Measurements from ENCODE around the gene C19orf38. TPM values are rescaled to one million over a fixed set of nuclear protein-coding genes. Genes with fewer than 3 reads are reported as not detected.

Gene C19orf38
- polyA plus RNA-seq, 1 experiment, result 0.45 TPM

DNA sequence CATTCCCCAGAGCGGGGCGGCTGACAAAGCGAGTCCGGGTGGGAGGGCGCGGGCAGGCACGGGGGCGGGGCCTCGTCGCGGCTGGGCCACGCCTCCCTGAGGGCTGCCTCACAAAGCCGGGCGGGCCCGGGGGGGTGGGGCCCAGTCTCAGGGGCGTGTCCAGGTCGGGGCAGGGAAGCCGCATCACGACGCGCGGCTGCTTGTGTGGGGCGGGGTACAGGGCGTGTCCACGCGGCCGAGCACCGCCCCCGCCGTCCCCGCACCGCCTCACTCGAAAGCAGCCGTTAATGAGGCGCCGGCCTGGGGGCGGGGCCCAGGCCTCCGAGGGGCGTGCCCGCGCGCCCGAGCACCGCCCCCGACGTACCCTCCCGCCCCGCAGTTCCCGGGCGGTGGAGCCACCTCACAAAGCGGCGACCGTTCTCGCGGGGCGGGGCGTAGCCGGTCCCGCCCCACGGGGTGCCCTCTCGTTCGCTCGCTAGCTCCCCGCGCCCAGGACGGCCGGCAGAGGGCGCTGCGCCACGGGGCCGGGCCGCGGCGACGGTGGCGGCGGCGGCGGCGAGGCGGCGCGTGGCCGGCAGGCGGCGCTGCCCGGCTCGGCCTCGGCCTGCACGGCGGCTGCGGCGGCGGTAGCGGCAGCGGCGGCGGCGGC is 22.9 kb downstream of the C19orf38 start, which contains the start of gene CARM1:
CARM1 (plus strand) TSS at position 599 of the 649 bp plus-strand sequence. CDS start 150 bp downstream, outside the sequence.
- no peaks in the 10 kb centered on the region for H3K9me3 ChIP-seq (ENCODE audit: control insufficient read depth, insufficient read depth, low read length)
- DNase-seq (ENCODE audit: low read depth, low spot score), result peak; percentile 97
- no peaks in the 10 kb centered on the region for H3K27me3 ChIP-seq (ENCODE audit: control insufficient read depth, insufficient read depth, low read length)
- H3K27ac ChIP-seq (ENCODE audit: low read depth, low read length), result peak within 1 kb of the TSS; percentile 61
- peak; percentile 49 for TF ChIP-seq CTCF (IDR thresholded peaks at IDR 0.05; ENCODE audit: low read depth, low read length)
- POLR2A ChIA-PET, result interaction anchor here (0.5 to 1.4 kb wide), 5 partner anchors 12 to 53 kb away, joined by 3 to 5 read pairs (median 3); partner anchors contain the start of gene TMED1
- H3K4me3 ChIP-seq (ENCODE audit: low read depth, low read length), result peak within 1 kb of the TSS; percentile 84
- CTCF ChIA-PET, result interaction anchor here (0.5 to 2.9 kb wide), 27 partner anchors 9 to 259 kb away, joined by 3 to 23 read pairs (median 4); partner anchors contain the start of genes DNM2 and TMED1

- POLR2A ChIA-PET, result interaction anchor here (0.5 to 0.6 kb wide), 4 partner anchors 13 to 459 kb away, joined by 3 to 6 read pairs (median 3); no protein-coding TSS in a partner anchor
- TF ChIP-seq CTCF (IDR thresholded peaks at IDR 0.05; ENCODE audit: low read depth, low read length), result peak; percentile 24; the same call in 1 of the 2 replicates
These were observed 23.7 kb downstream of the C19orf38 start for GRCh38 chr19:10871711-10872545.

GRCh38 chr19:10872546-10873107 is 24.4 kb downstream of the C19orf38 start:
- ChIA-PET POLR2A (interaction anchor here (0.5 to 0.6 kb wide), 2 partner anchors 22 to 82 kb away, joined by 4 to 6 read pairs; no protein-coding TSS in a partner anchor), CTCF (interaction anchor here (0.5 to 3.3 kb wide), 13 partner anchors 8 to 168 kb away, joined by 3 to 23 read pairs (median 9); partner anchors contain the start of gene DNM2)
- TF ChIP-seq CTCF (IDR thresholded peaks at IDR 0.05; ENCODE audit: low read depth, low read length), result no peak
- Histone ChIP-seq H3K4me3 (ENCODE audit: low read depth, low read length) (peak overlapping the region; percentile 84), H3K27me3 (ENCODE audit: control insufficient read depth, insufficient read depth, low read length) (no peaks in the 10 kb centered on the region), H3K9me3 (ENCODE audit: control insufficient read depth, insufficient read depth, low read length) (no peaks in the 10 kb centered on the region), H3K27ac (ENCODE audit: low read depth, low read length) (peak overlapping the region; percentile 47)
- no peak for DNase-seq (ENCODE audit: low read depth, low spot score)

More at GRCh38 chr19:10871711-10872545, 23.7 kb downstream of the C19orf38 start:
- DNase-seq (ENCODE audit: low read depth, low spot score), result no peak
- Histone ChIP-seq H3K4me3 (ENCODE audit: low read depth, low read length) (peak overlapping the region; percentile 84), H3K9me3 (ENCODE audit: control insufficient read depth, insufficient read depth, low read length) (no peaks in the 10 kb centered on the region), H3K27me3 (ENCODE audit: control insufficient read depth, insufficient read depth, low read length) (no peaks in the 10 kb centered on the region), H3K27ac (ENCODE audit: low read depth, low read length) (peak overlapping the region; percentile 47)
- CTCF ChIA-PET, result interaction anchor here (0.5 to 3.3 kb wide), 13 partner anchors 7 to 260 kb away, joined by 3 to 23 read pairs (median 6); partner anchors contain the start of gene DNM2

DNA sequence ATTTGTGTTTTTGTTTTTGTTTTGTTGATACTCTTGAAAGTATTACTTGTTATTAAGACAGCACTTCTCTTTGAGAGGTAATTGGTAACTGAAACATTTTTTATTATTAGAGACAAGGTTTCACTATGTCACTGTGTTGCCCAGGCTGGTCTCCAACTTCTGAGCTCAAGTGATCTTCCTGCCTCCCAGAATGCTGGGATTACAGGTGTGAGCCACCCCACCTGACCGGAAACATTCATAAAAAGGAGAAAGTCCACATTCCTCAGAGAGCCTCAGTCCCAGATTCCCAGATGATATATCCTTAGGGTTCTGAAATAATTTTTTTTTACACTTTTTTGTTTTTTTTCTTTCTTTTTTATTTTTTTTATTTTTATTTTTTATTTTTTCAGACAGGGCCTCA is 25.8 kb downstream of the C19orf38 start:
- TF ChIP-seq CTCF (IDR thresholded peaks at IDR 0.05; ENCODE audit: low read depth, low read length), result no peak
- ChIA-PET CTCF (interaction anchor here (1.4 to 3.3 kb wide), 3 partner anchors 9 to 67 kb away, joined by 5 to 17 read pairs (median 13); no protein-coding TSS in a partner anchor), POLR2A (no interaction called here)
- Histone ChIP-seq H3K27me3 (ENCODE audit: control insufficient read depth, insufficient read depth, low read length) (no peaks in the 10 kb centered on the region), H3K27ac (ENCODE audit: low read depth, low read length) (no peak overlapping the region), H3K4me3 (ENCODE audit: low read depth, low read length) (no peak overlapping the region), H3K9me3 (ENCODE audit: control insufficient read depth, insufficient read depth, low read length) (no peaks in the 10 kb centered on the region)
- no peak for DNase-seq (ENCODE audit: low read depth, low spot score)
